Measurements from ENCODE around the gene PRH1. TPM values are rescaled to one million over a fixed set of nuclear protein-coding genes. Genes with fewer than 3 reads are reported as not detected.

Gene PRH1
- total and polyA plus RNA-seq, 10 donors: 1.5 to 63.1 (median 29.9) TPM

- TF ChIP-seq POLR2A (IDR thresholded peaks at IDR 0.05): no peak
- no peak for TF ChIP-seq POLR2AphosphoS5 (IDR thresholded peaks at IDR 0.05)
- no peak for TF ChIP-seq CTCF (IDR thresholded peaks at IDR 0.05 in 8 of 11, conservative IDR thresholded peaks at IDR 0.05 in 3 of 11)
- Histone ChIP-seq H3K9me3 (no peaks in the 10 kb centered on the region), H3K27ac (no peak overlapping the region), H3K4me1 (peaks cover 0 to 11% (median 0%) of the 10 kb centered on the region in 6 donors), H3K4me3 (no peak overlapping the region), H3K36me3 (no peaks in the 10 kb centered on the region), H3K27me3 (replicated peaks in 1 of 7) (no peaks in the 10 kb centered on the region)
- no peak for DNase-seq
- intact Hi-C loops (cut with DNase I; ENCODE audit: low total_unique reads): no loop called here
Measured at GRCh38 chr12:10889226-10889625, 5.2 kb upstream of the PRH1 start.

GRCh38 chr12:10873378-10873777 lies 10.7 kb downstream of the PRH1 start:
- no peak for TF ChIP-seq POLR2AphosphoS5 (IDR thresholded peaks at IDR 0.05)
- no peak for TF ChIP-seq POLR2A (IDR thresholded peaks at IDR 0.05)
- no peak for TF ChIP-seq CTCF (IDR thresholded peaks at IDR 0.05 in 8 of 11, conservative IDR thresholded peaks at IDR 0.05 in 3 of 11)

GRCh38 chr12:10867381-10867780 lies 16.7 kb downstream of the PRH1 start:
- Histone ChIP-seq H3K4me3 (no peak overlapping the region), H3K9me3 (peaks cover 4 to 18% (median 15%) of the 10 kb centered on the region in 8 donors), H3K27me3 (replicated peaks in 1 of 7) (no peaks in the 10 kb centered on the region), H3K27ac (no peak overlapping the region), H3K36me3 (peaks cover 0 to 7% (median 0%) of the 10 kb centered on the region in 6 donors), H3K4me1 (no peaks in the 10 kb centered on the region)
- TF ChIP-seq CTCF (IDR thresholded peaks at IDR 0.05 in 8 of 11, conservative IDR thresholded peaks at IDR 0.05 in 3 of 11) (no peak), POLR2A (IDR thresholded peaks at IDR 0.05) (no peak), POLR2AphosphoS5 (IDR thresholded peaks at IDR 0.05) (no peak)
- DNase-seq: no peak
- 76 to 93% (median 88%) methylated on average over 2 of the region's 2 CpGs for WGBS, 5 donors
- intact Hi-C loops (cut with DNase I; ENCODE audit: low total_unique reads): no loop called here

More at GRCh38 chr12:10873378-10873777, 10.7 kb downstream of the PRH1 start:
- WGBS, 5 donors: 68 to 81% (median 74%) methylated on average over 2 of the region's 2 CpGs
- Histone ChIP-seq H3K27me3 (replicated peaks in 1 of 7) (no peaks in the 10 kb centered on the region), H3K27ac (no peak overlapping the region), H3K4me3 (no peak overlapping the region), H3K9me3 (peaks cover 0 to 8% (median 0%) of the 10 kb centered on the region in 8 donors), H3K4me1 (no peaks in the 10 kb centered on the region), H3K36me3 (peaks cover 0 to 27% (median 8%) of the 10 kb centered on the region in 6 donors)
- DNase-seq: no peak
- intact Hi-C loops (cut with DNase I; ENCODE audit: low total_unique reads): no loop called here

GRCh38 chr12:10863512-10864218 lies 20.4 kb downstream of the PRH1 start:
- no peak for DNase-seq
- no peak overlapping the region for H3K27ac ChIP-seq
- no peaks in the 10 kb centered on the region for H3K4me1 ChIP-seq
- no peak overlapping the region for H3K4me3 ChIP-seq
- H3K9me3 ChIP-seq: peaks cover 5 to 43% (median 36%) of the 10 kb centered on the region in 8 donors
- TF ChIP-seq POLR2AphosphoS5 (IDR thresholded peaks at IDR 0.05): no peak
- no peak for TF ChIP-seq POLR2A (IDR thresholded peaks at IDR 0.05)
- no peak for TF ChIP-seq CTCF (IDR thresholded peaks at IDR 0.05 in 8 of 11, conservative IDR thresholded peaks at IDR 0.05 in 3 of 11)
- intact Hi-C loops (cut with DNase I; ENCODE audit: low total_unique reads): no loop called here
- no peaks in the 10 kb centered on the region for H3K27me3 ChIP-seq (replicated peaks in 1 of 7)
- H3K36me3 ChIP-seq: peaks cover 0 to 16% (median 1%) of the 10 kb centered on the region in 6 donors
- WGBS, 5 donors: 83 to 98% (median 95%) methylated on average over 2 of the region's 2 CpGs
